ENCODE results near the gene HPCAL1. TPM values are rescaled to one million over a fixed set of nuclear protein-coding genes. Genes with fewer than 3 reads are reported as not detected.

Gene HPCAL1
- total and polyA plus RNA-seq, 2 of the 4 experiments (the other 2 are of a cell fraction) = 8.2 to 33.7 TPM

GRCh38 chr2:10393640-10393982, 90.9 kb downstream of the HPCAL1 start:
- H3K27ac ChIP-seq (ENCODE audit: insufficient read depth, low read length) = no peak overlapping the region
- H3K9ac ChIP-seq (ENCODE audit: low read depth, low read length) = no peak overlapping the region
- no peak overlapping the region for H2AK9ac ChIP-seq (replicated peaks; ENCODE audit: low read depth, low read length, poor library complexity)
- ATAC-seq (ENCODE audit: low read depth) (no peak), DNase-seq (no peak)
- H2AFZ ChIP-seq (replicated peaks; ENCODE audit: low read length, poor library complexity) = no peak overlapping the region
- no peak overlapping the region for H3K4ac ChIP-seq (ENCODE audit: low read depth, low read length)
- no peak overlapping the region for H2BK120ac ChIP-seq (ENCODE audit: low read depth, low read length)
- no peaks in the 10 kb centered on the region for H3K9me3 ChIP-seq (ENCODE audit: control insufficient read depth, insufficient read depth, low read length)
- no peak overlapping the region for H3K56ac ChIP-seq (ENCODE audit: extremely low read depth, insufficient read depth, low read length)
- no peak overlapping the region for H4K8ac ChIP-seq (ENCODE audit: low read depth in 2 of 2, low read length in 2 of 2)
- in situ Hi-C loops (cut with MboI; ENCODE audit: low sequenced_read_pairs) (no loop called here), dilution Hi-C loops (cut with HindIII; ENCODE audit: low sequenced_read_pairs, unreplicated experiment) (no loop called here), intact Hi-C loops (cut with micrococcal nuclease) (no loop called here)
- H4K20me1 ChIP-seq (ENCODE audit: insufficient read depth, low read length) = peaks cover 9% of the 10 kb centered on the region
- POLR2A ChIA-PET (ENCODE audit: unreplicated experiment) = no interaction called here
- TF ChIP-seq SMC3 (IDR thresholded peaks at IDR 0.05; ENCODE audit: low read depth, low read length) = no peak
- no peak for TF ChIP-seq MAFK (IDR thresholded peaks at IDR 0.05; ENCODE audit: low read depth, low read length)
- TF ChIP-seq CTCF (conservative IDR thresholded peaks at IDR 0.05; ENCODE audit: low read depth, low read length) = no peak
- TF ChIP-seq RAD21 (IDR thresholded peaks at IDR 0.05; ENCODE audit: low read length) = no peak
- no peak for TF ChIP-seq CEBPB (IDR thresholded peaks at IDR 0.05; ENCODE audit: low read depth, low read length)
- no peak for TF ChIP-seq NFE2L2 (IDR thresholded peaks at IDR 0.05; ENCODE audit: low read depth, low read length)
- no peak for TF ChIP-seq BHLHE40 (IDR thresholded peaks at IDR 0.05; ENCODE audit: low read depth, low read length)
- TF ChIP-seq CHD1 (IDR thresholded peaks at IDR 0.05; ENCODE audit: low read depth, low read length) = no peak
- TF ChIP-seq ELK1 (IDR thresholded peaks at IDR 0.05; ENCODE audit: borderline replicate concordance, low read depth, low read length) = no peak
- no peak for TF ChIP-seq POLR2A (IDR thresholded peaks at IDR 0.05; ENCODE audit: low read depth, low read length)
- no peak for TF ChIP-seq RFX5 (IDR thresholded peaks at IDR 0.05; ENCODE audit: low read depth, low read length)
- no peak for TF ChIP-seq USF2 (IDR thresholded peaks at IDR 0.05; ENCODE audit: low read depth, low read length)
- no peak for TF ChIP-seq MXI1 (IDR thresholded peaks at IDR 0.05; ENCODE audit: borderline replicate concordance, low read depth, low read length)
- CTCF ChIA-PET = no interaction called here
- H3K9me1 ChIP-seq (ENCODE audit: insufficient read depth, low read length) = peaks cover 16% of the 10 kb centered on the region
- no peak overlapping the region for H4K91ac ChIP-seq (ENCODE audit: insufficient read depth, low read depth, low read length)
- H2BK20ac ChIP-seq (ENCODE audit: low read depth, low read length) = no peak overlapping the region
- BruUV-seq (replicated peaks) = no TSS peak
- no peak overlapping the region for H2BK5ac ChIP-seq (ENCODE audit: low read depth, low read length, poor library complexity, severe bottlenecking)
- H2AK5ac ChIP-seq (ENCODE audit: low read depth, low read length) = no peak overlapping the region
- peaks cover 3 to 13% of the 10 kb centered on the region in 2 experiments; a peak in 2 of 4 replicates for H3K79me1 ChIP-seq (ENCODE audit: low read depth in 1 of 2, low read length in 2 of 2)
- H3K23ac ChIP-seq (ENCODE audit: low read depth, low read length) = no peak overlapping the region
- H3K18ac ChIP-seq (ENCODE audit: low read depth, low read length) = no peak overlapping the region
- no peak overlapping the region for H4K5ac ChIP-seq (ENCODE audit: low read depth, low read length)
- no peaks in the 10 kb centered on the region for H3K36me3 ChIP-seq (ENCODE audit: control insufficient read depth, insufficient read depth, low read length)
- H3K14ac ChIP-seq (replicated peaks; ENCODE audit: low read depth, low read length) = no peak overlapping the region
- no peaks in the 10 kb centered on the region for H3K27me3 ChIP-seq (ENCODE audit: control insufficient read depth, insufficient read depth, low read length)
- no peak overlapping the region for H3K4me3 ChIP-seq (ENCODE audit: insufficient read depth, low read depth, low read length)
- WGBS, 2 experiments (ENCODE audit: extremely low coverage in 2 of 2, insufficient read length in 1 of 2) = no CpG with 5 or more reads among the region's 4 CpGs
- H2BK15ac ChIP-seq (ENCODE audit: low read depth, low read length) = no peak overlapping the region
- no peak overlapping the region for H3K4me2 ChIP-seq (ENCODE audit: low read depth, low read length)
- H3K4me1 ChIP-seq (ENCODE audit: control insufficient read depth, insufficient read depth, low read length) = peaks cover 10% of the 10 kb centered on the region
